NB4 (cell line): Measurements from ENCODE around the gene TMEM178B.

Experiments used
- POLR2A ChIP-seq: IDR thresholded peaks from 2 replicates; pipeline ENCODE4 v1.6.1; 2011; ENCODE audit warnings: mild to moderate bottlenecking; ENCODE audit not compliant: insufficient read length; ENCODE audit errors: extremely low read depth
- TF ChIP-seq, protein P1 (sequence below): IDR thresholded peaks from one replicate; pipeline ENCODE4 v1.5.1; 2012; ENCODE audit warnings: low read depth, low read length
- TF ChIP-seq, protein P2 (sequence below): IDR thresholded peaks from 2 replicates; pipeline ENCODE4 v1.6.1; 2011; ENCODE audit warnings: low read depth, low read length

DNA sequence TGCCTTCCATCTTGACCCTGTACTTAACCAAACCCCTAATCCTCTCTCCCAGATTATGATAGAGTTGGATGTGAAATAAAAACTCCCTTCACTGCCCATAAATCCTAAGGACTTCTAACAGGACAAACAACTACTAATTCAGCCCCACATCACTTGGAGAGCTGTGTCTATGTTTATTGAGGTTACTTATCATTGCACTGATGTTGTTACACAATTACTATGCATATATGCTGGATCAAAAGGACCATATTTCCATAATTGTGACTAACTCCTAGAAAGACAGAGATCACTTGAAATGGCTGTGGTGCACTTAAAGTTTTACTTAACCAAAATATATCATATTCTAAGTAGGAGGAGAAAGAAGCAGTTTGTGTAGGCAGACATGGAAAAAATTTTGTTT, 332.5 kb downstream of the TMEM178B start:
- TF ChIP-seq, protein P1, sequence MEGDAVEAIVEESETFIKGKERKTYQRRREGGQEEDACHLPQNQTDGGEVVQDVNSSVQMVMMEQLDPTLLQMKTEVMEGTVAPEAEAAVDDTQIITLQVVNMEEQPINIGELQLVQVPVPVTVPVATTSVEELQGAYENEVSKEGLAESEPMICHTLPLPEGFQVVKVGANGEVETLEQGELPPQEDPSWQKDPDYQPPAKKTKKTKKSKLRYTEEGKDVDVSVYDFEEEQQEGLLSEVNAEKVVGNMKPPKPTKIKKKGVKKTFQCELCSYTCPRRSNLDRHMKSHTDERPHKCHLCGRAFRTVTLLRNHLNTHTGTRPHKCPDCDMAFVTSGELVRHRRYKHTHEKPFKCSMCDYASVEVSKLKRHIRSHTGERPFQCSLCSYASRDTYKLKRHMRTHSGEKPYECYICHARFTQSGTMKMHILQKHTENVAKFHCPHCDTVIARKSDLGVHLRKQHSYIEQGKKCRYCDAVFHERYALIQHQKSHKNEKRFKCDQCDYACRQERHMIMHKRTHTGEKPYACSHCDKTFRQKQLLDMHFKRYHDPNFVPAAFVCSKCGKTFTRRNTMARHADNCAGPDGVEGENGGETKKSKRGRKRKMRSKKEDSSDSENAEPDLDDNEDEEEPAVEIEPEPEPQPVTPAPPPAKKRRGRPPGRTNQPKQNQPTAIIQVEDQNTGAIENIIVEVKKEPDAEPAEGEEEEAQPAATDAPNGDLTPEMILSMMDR = no peak
- TF ChIP-seq POLR2A = no peak
- TF ChIP-seq, protein P2, sequence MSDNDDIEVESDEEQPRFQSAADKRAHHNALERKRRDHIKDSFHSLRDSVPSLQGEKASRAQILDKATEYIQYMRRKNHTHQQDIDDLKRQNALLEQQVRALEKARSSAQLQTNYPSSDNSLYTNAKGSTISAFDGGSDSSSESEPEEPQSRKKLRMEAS = no peak
